Trophoblast cell (in vitro differentiated cells and primary cell): ENCODE measurements around the gene EFHC2.

Source experiments
- DNase-seq, 2 donors: peaks; one replicate each; pipeline ENCODE4 v3.0.0-alpha.2; 2016
- H2AFZ ChIP-seq: 2 replicates; pipeline ENCODE4 v1.6.1; 2013; ENCODE audit warnings: low read length, moderate library complexity, mild to moderate bottlenecking; ENCODE audit not compliant: insufficient read depth, poor library complexity
- H2AK5ac ChIP-seq: 2 replicates; pipeline ENCODE4 v1.6.1; 2013; ENCODE audit warnings: mild to moderate bottlenecking, low read length
- H2BK120ac ChIP-seq: 2 replicates; pipeline ENCODE4 v1.6.1; 2013; ENCODE audit warnings: low read length, mild to moderate bottlenecking, moderate library complexity; ENCODE audit not compliant: insufficient read depth, poor library complexity
- H2BK12ac ChIP-seq: 2 replicates; pipeline ENCODE4 v1.6.1; 2013; ENCODE audit warnings: mild to moderate bottlenecking, low read length, moderate library complexity
- H2BK5ac ChIP-seq: 2 replicates; pipeline ENCODE4 v1.6.1; 2013; ENCODE audit warnings: low read length, low read depth, moderate library complexity, mild to moderate bottlenecking; ENCODE audit not compliant: poor library complexity
- H3K14ac ChIP-seq: 2 replicates; pipeline ENCODE4 v1.6.1; 2013; ENCODE audit warnings: mild to moderate bottlenecking, low read length
- H3K18ac ChIP-seq: 2 replicates; pipeline ENCODE4 v1.6.1; 2013; ENCODE audit warnings: mild to moderate bottlenecking, low read length
- H3K23ac ChIP-seq: 2 replicates; pipeline ENCODE4 v1.6.1; 2013; ENCODE audit warnings: low read length
- H3K27ac ChIP-seq: 2 replicates; pipeline ENCODE4 v1.5.1; 2013; ENCODE audit warnings: low read depth, mild to moderate bottlenecking, inconsistent platforms, low read length, moderate library complexity
- H3K27me3 ChIP-seq: 2 replicates; pipeline ENCODE4 v1.6.1; 2013; ENCODE audit warnings: inconsistent platforms, mild to moderate bottlenecking, low read length, moderate library complexity; ENCODE audit not compliant: insufficient read depth
- H3K36me3 ChIP-seq, 2 experiments: 1 replicate in 1 of 2; 2 replicates in 1 of 2; pipeline ENCODE4 v1.6.1; 2013; ENCODE audit warnings: low read length in 2 of 2, mild to moderate bottlenecking in 2 of 2, moderate library complexity in 1 of 2; ENCODE audit not compliant: insufficient read depth in 2 of 2, control insufficient read depth in 1 of 2
- H3K4ac ChIP-seq: 2 replicates; pipeline ENCODE4 v1.6.1; 2013; ENCODE audit warnings: low read depth, mild to moderate bottlenecking, low read length, moderate library complexity
- H3K4me1 ChIP-seq, 2 experiments: 1 replicate in 1 of 2; 2 replicates in 1 of 2; pipeline ENCODE4 v1.6.1; 2013; ENCODE audit warnings: low read length in 2 of 2, mild to moderate bottlenecking in 2 of 2, moderate library complexity in 1 of 2; ENCODE audit not compliant: insufficient read depth in 2 of 2, control insufficient read depth in 1 of 2
- H3K4me2 ChIP-seq: 2 replicates; pipeline ENCODE4 v1.6.1; 2013; ENCODE audit warnings: inconsistent platforms, mild to moderate bottlenecking, low read length, moderate library complexity
- H3K4me3 ChIP-seq: 2 replicates; pipeline ENCODE4 v1.5.1; 2013; ENCODE audit warnings: mild to moderate bottlenecking, low read depth, low read length, inconsistent platforms
- H3K79me1 ChIP-seq: one replicate; pipeline ENCODE4 v1.6.1; 2013; ENCODE audit warnings: low read length
- H3K79me2 ChIP-seq: 2 replicates; pipeline ENCODE4 v1.6.1; 2013; ENCODE audit warnings: low read length, mild to moderate bottlenecking; ENCODE audit not compliant: control insufficient read depth, insufficient read depth, poor library complexity
- H3K9ac ChIP-seq: 2 replicates; pipeline ENCODE4 v1.6.1; 2013; ENCODE audit warnings: mild to moderate bottlenecking, low read length
- H3K9me3 ChIP-seq: 2 replicates; pipeline ENCODE4 v1.6.1; 2013; ENCODE audit warnings: low read depth, mild to moderate bottlenecking, control low read depth, inconsistent platforms, low read length; ENCODE audit not compliant: insufficient read depth
- H4K12ac ChIP-seq: 2 replicates; pipeline ENCODE4 v1.6.1; 2013; ENCODE audit warnings: low read depth, mild to moderate bottlenecking, low read length, moderate library complexity
- H4K8ac ChIP-seq: 2 replicates; pipeline ENCODE4 v1.6.1; 2013; ENCODE audit warnings: low read depth, mild to moderate bottlenecking, low read length, moderate library complexity
- H4K91ac ChIP-seq: one replicate; pipeline ENCODE4 v1.6.1; 2013; ENCODE audit warnings: low read depth, mild to moderate bottlenecking, low read length, moderate library complexity
- WGBS: extraction: QIAGEN DNeasy Blood & Tissue Kit; methylation state at CpG from one replicate; pipeline ENCODE4 v1.1.7; 2013; ENCODE audit warnings: missing lambda C conversion rate; ENCODE audit not compliant: insufficient read length, insufficient coverage; ENCODE audit errors: extremely low coverage; 5-methylcytosine and 5-hydroxymethylcytosine counted together

EFHC2 gene

GRCh38 chrX:44290718-44291117 lies 52.8 kb downstream of the EFHC2 start:
- Histone ChIP-seq H2BK5ac (no peak overlapping the region), H2AFZ (no peak overlapping the region), H3K27ac (no peak overlapping the region), H3K4me1 (no peaks in the 10 kb centered on the region), H2BK120ac (no peak overlapping the region), H3K4me3 (no peak overlapping the region), H3K4me2 (no peak overlapping the region), H3K36me3 (no peaks in the 10 kb centered on the region), H4K12ac (no peak overlapping the region), H3K14ac (no peak overlapping the region), H3K79me2 (no peaks in the 10 kb centered on the region), H4K91ac (no peak overlapping the region), H3K18ac (no peak overlapping the region), H2BK12ac (no peak overlapping the region), H3K9ac (no peak overlapping the region), H3K23ac (no peak overlapping the region), H3K79me1 (no peaks in the 10 kb centered on the region), H4K8ac (no peak overlapping the region), H3K4ac (no peak overlapping the region), H3K27me3 (no peaks in the 10 kb centered on the region), H3K9me3 (no peaks in the 10 kb centered on the region), H2AK5ac (no peak overlapping the region)
- no peak for DNase-seq
- WGBS: no CpG with 5 or more reads among the region's 5 CpGs

- Histone ChIP-seq H3K4ac (no peak overlapping the region), H3K18ac (no peak overlapping the region), H3K9ac (no peak overlapping the region), H3K27me3 (no peaks in the 10 kb centered on the region), H2BK5ac (no peak overlapping the region), H3K4me2 (no peak overlapping the region), H3K36me3 (no peaks in the 10 kb centered on the region), H2BK120ac (no peak overlapping the region), H3K79me1 (no peaks in the 10 kb centered on the region), H4K8ac (no peak overlapping the region), H3K4me1 (no peaks in the 10 kb centered on the region), H4K91ac (no peak overlapping the region), H3K9me3 (no peaks in the 10 kb centered on the region), H3K27ac (no peak overlapping the region), H2AK5ac (no peak overlapping the region), H3K79me2 (no peaks in the 10 kb centered on the region), H2AFZ (no peak overlapping the region), H3K4me3 (no peak overlapping the region), H2BK12ac (no peak overlapping the region), H4K12ac (no peak overlapping the region), H3K23ac (no peak overlapping the region), H3K14ac (no peak overlapping the region)
- no CpG with 5 or more reads among the region's 10 CpGs for WGBS
- DNase-seq: peak; percentile 5 to 27
Measured at GRCh38 chrX:44282753-44283152, 60.7 kb downstream of the EFHC2 start.

GRCh38 chrX:44280116-44280515 lies 63.4 kb downstream of the EFHC2 start:
- H3K18ac ChIP-seq: no peak overlapping the region

GRCh38 chrX:44274096-44274495 lies 69.4 kb downstream of the EFHC2 start:
- no peak overlapping the region for H3K4ac ChIP-seq
- no peak overlapping the region for H2AFZ ChIP-seq
- no peak overlapping the region for H3K9ac ChIP-seq
- H3K4me3 ChIP-seq: no peak overlapping the region
- no peaks in the 10 kb centered on the region for H3K9me3 ChIP-seq
- no peaks in the 10 kb centered on the region for H3K79me1 ChIP-seq
- H3K27me3 ChIP-seq: no peaks in the 10 kb centered on the region
- no peaks in the 10 kb centered on the region for H3K4me1 ChIP-seq
- H3K79me2 ChIP-seq: no peaks in the 10 kb centered on the region
- H4K8ac ChIP-seq: no peak overlapping the region
- no peak overlapping the region for H2BK12ac ChIP-seq
- H3K23ac ChIP-seq: no peak overlapping the region
- no peak overlapping the region for H3K18ac ChIP-seq
- no peak overlapping the region for H2BK5ac ChIP-seq
- H4K91ac ChIP-seq: no peak overlapping the region
- H3K4me2 ChIP-seq: no peak overlapping the region
- H3K14ac ChIP-seq: no peak overlapping the region
- no peak overlapping the region for H4K12ac ChIP-seq
- no peak for DNase-seq
- no peaks in the 10 kb centered on the region for H3K36me3 ChIP-seq
- H2BK120ac ChIP-seq: no peak overlapping the region
- no peak overlapping the region for H3K27ac ChIP-seq
- no peak overlapping the region for H2AK5ac ChIP-seq

More at GRCh38 chrX:44280116-44280515, 63.4 kb downstream of the EFHC2 start:
- no peaks in the 10 kb centered on the region for H3K27me3 ChIP-seq
- H3K4me2 ChIP-seq: no peak overlapping the region
- H3K79me1 ChIP-seq: no peaks in the 10 kb centered on the region
- no peak overlapping the region for H4K12ac ChIP-seq
- no peak overlapping the region for H2AFZ ChIP-seq
- H3K27ac ChIP-seq: no peak overlapping the region
- DNase-seq: no peak
- no peak overlapping the region for H3K4ac ChIP-seq
- H3K9me3 ChIP-seq: no peaks in the 10 kb centered on the region
- H3K14ac ChIP-seq: no peak overlapping the region
- no peak overlapping the region for H4K8ac ChIP-seq
- H2BK120ac ChIP-seq: no peak overlapping the region
- H2BK5ac ChIP-seq: no peak overlapping the region
- H2AK5ac ChIP-seq: no peak overlapping the region
- H3K4me3 ChIP-seq: no peak overlapping the region
- H3K23ac ChIP-seq: no peak overlapping the region
- H4K91ac ChIP-seq: no peak overlapping the region
- H3K36me3 ChIP-seq: no peaks in the 10 kb centered on the region
- H3K79me2 ChIP-seq: no peaks in the 10 kb centered on the region
- no peak overlapping the region for H2BK12ac ChIP-seq
- H3K4me1 ChIP-seq: no peaks in the 10 kb centered on the region
- no peak overlapping the region for H3K9ac ChIP-seq

- Histone ChIP-seq H4K91ac (no peak overlapping the region), H2AFZ (no peak overlapping the region), H3K14ac (no peak overlapping the region), H3K4me1 (no peaks in the 10 kb centered on the region), H3K4ac (no peak overlapping the region), H4K12ac (no peak overlapping the region), H3K27ac (no peak overlapping the region), H3K79me1 (no peaks in the 10 kb centered on the region), H3K4me2 (no peak overlapping the region), H4K8ac (no peak overlapping the region), H3K4me3 (no peak overlapping the region), H3K27me3 (no peaks in the 10 kb centered on the region), H3K9ac (no peak overlapping the region), H3K9me3 (no peaks in the 10 kb centered on the region), H3K18ac (no peak overlapping the region), H2BK12ac (no peak overlapping the region), H2AK5ac (no peak overlapping the region), H3K79me2 (no peaks in the 10 kb centered on the region), H2BK5ac (no peak overlapping the region), H3K36me3 (no peaks in the 10 kb centered on the region), H3K23ac (no peak overlapping the region), H2BK120ac (no peak overlapping the region)
- no peak for DNase-seq
- WGBS: no CpG with 5 or more reads among the region's 3 CpGs
Measured at GRCh38 chrX:44267861-44268260, 75.6 kb downstream of the EFHC2 start.
